ENCODE results near the gene RHD.
"Not testable (repeated sequence)": the region's sequence is repeated elsewhere in the genome, so short reads cannot be mapped to it uniquely, and the experiment has no call there.

The RHD gene

GRCh38 chr1:25272238-25272637 is at the start of gene RHD:
RHD (plus strand) TSS chr1:25272509; CDS start chr1:25272548, 39 bp downstream.
- DNase-seq (ENCODE audit: low spot score): not testable (repeated sequence)

DNA sequence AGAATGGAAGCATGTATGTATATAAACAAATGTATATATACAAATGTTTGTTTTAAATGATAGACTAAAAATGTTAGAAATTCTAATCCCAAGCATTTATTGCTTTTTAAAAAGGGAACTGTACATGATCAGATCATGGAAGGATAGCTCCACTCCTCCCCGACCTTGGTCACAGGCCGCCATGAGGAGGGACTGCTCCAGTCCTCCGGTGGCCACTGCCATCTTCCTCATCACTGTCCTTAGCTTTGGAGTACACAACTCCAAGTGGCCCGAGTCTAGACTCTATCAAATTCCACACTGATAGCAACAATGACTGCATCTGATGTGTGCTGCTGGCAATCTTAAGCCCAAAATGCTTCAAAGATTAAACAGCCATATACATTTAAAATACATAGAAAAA is 49.7 kb upstream of the RHD start:
- no peak for DNase-seq (ENCODE audit: low spot score)

- no peak for DNase-seq (ENCODE audit: low spot score)
Observed at GRCh38 chr1:25223471-25223870, 48.8 kb upstream of the RHD start.

- peak; percentile 92 for DNase-seq (ENCODE audit: low spot score)
Observed at GRCh38 chr1:25232027-25232865, 40.1 kb upstream of the RHD start, which contains the start of gene SYF2. SYF2 (minus strand) TSS chr1:25232502; CDS start chr1:25232467, 35 bp downstream.

GRCh38 chr1:25232866-25233784 is 39.2 kb upstream of the RHD start:
- peak; percentile 96 for DNase-seq (ENCODE audit: low spot score)

DNA sequence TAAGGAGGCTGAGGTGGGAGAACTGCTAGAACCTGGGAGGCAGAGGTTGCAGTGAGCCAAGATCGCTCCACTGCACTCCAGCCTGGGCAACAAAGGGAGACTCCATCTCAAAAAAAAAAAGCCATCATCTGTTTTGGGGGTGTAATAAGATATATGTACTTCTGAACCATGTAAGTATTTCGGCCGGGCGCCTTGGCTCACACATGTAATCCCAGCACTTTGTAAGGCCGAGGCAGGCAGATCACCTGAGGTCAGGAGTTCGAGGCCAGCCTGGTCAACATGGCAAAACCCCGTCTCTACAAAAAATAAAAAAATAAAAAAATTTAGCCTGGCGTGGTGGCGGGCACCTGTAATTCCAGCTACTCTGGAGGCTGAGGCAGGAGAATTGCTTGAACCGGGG is 36.9 kb upstream of the RHD start:
- not testable (repeated sequence) for DNase-seq (ENCODE audit: low spot score)

DNA sequence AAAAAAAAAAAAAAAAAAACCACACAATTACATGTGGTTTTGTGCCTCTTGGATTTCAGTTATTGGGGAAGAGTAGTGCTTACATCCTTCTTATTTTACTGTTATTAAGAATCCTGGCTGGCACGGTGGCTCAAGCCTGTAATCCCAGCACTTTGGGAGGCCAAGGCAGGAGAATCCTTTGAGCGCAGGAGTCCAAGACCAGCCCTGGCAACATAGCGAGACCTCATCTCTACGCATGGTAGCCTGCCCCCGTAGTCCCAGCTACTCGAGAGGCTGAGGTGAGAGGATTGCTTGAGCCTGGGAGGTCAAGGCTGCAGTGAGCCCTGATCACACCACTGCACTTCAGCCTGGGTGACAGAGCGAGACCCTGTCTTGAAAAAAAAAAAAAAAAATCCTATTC is 36.0 kb upstream of the RHD start:
- DNase-seq (ENCODE audit: low spot score): not testable (repeated sequence)

DNA sequence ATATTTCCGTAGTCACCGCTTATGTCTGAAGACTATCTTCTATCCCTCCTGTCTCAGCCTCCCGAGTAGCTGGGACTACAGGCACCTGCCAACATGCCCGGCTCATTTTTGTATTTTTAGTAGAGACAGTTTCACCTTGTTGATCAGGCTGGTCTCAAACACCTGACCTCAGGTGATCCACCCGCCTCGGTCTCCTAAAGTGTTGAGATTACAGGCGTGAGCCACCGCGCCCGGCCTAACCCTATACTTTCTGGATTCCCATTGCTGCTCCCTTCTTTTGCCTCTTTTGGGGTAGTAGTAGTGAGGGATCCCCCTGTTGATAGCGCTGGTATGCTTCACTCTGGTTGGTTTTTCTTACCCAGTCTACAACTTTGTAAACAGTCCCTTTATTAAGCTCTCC is 34.3 kb upstream of the RHD start:
- no peak for DNase-seq (ENCODE audit: low spot score)

DNA sequence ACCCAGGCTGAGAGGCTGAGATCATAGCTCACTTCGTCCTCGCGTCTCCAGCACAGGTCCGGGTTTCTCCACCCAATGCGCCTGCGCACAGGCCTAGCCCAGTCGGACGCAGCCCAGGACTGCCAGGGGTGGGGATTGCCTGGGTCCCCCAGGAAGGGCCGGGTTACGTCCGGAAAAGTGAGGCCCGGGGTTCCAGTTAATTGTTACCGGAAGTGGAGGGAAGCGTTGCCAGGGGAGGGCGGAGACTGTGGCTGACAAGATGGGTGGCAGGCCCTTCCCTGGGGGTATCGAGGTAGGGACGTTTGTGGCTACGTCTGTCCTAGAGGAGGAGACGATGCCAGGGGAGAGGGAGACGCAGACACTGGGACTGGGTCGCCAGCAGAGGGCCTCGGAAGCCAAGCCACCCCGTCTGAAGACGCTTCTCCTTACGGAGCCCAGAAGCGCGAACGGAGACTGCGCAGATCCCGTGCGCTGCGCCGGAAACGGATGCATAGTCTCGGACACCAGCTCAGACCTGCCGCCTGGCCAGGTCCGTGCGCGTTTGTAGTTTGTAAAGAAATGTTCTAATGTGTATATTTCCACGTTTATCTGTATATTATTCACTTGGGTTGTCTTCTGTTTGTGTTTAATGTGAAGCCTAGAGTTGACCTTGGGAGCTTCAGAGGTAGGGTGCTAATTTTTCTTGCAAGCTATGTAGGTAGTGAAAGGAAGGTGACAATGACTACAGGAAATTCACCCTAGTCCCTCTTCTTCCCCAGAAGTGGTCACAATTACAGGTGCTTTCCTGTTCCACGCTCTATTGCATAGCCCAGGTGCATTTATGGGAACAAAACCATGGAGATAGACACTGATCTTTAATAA is 32.4 kb upstream of the RHD start:
- DNase-seq (ENCODE audit: low spot score): peak; percentile 96

DNA sequence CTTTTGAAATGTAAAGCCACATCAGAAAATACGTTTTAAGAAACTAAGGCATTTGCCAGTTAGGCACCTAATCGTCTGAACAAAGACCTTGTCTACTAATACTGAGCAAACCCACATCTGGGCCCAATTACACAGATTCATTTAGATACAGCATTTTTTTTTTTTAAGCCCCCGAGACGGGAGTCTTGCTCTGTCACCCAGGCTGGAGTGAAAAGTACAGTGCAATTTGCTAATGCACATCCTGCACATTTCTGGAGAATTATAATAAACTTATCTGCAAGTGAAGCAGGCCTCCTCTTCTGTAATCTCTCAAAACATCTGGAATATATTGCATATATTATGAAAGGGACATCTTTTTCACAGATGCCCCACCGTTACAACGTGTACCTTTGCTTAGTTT is 28.4 kb upstream of the RHD start:
- DNase-seq (ENCODE audit: low spot score): no peak

DNA sequence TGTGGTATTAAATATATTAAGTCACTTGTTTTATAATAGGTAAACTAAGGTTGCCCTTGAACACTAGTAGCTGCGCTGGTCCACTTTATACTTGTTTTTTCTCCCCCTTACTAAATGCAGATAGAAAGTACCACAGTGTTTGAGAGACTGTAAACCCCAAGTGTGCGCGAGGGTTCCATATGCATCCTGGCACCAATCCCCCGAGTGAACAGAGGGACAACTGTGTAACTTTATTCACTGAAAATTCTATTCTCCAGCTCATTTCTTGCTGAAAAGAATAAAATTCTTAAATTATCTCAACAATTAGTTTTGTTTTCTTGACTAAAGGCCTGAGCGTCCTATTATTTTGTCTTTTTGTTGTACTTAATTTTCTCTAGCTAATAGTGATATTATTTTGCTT is 26.9 kb upstream of the RHD start:
- DNase-seq (ENCODE audit: low spot score): no peak

GRCh38 chr1:25245809-25246599 is 26.3 kb upstream of the RHD start:
- peak; percentile 68 for DNase-seq (ENCODE audit: low spot score)

GRCh38 chr1:25246600-25247023 is 25.7 kb upstream of the RHD start:
- DNase-seq (ENCODE audit: low spot score): peak; percentile 76

DNA sequence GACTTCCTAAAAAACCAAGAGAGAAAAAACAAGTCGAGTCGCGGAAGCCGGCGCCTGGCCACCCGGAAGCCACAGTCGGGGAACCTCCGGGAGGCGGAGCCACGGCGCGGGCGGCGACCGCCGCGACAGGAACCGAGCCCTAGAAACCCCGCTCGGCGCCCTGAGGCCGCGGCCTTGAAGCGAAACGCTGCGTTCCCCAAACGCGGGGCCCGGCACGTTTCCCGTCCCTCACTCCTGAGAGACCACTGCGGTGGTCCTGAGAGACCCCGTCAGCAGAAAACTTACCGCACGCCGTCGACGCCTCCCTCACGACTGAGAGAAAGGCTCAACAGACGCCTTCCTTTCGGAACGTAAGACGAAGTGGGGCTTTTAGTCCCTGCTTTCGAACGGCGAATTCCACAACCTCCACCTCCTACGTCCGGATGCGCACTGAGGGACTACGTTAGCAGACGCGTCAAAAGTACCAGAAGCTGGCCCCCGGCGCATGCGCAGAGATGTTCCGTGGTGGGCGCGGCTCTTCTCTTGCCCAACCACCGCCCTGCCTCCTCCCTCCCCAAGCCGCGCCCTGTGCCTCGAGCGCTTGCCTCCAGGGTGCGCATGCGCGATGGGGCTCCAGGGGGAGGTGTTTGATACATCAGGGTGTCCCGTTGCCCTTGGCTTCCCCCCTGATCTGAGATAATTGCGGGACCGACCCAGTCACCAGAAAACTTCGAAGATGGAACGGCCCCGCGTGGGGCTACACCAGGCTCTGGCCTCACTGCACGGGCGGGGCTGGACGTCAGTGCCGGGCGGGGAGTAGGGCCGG is 25.1 kb upstream of the RHD start, which contains the start of gene RSRP1:
TSS of gene RSRP1 (minus strand) at position 431 of the 805 bp plus-strand sequence. CDS start 491 bp downstream, outside the sequence.
- DNase-seq (ENCODE audit: low spot score): peak; percentile 100

DNA sequence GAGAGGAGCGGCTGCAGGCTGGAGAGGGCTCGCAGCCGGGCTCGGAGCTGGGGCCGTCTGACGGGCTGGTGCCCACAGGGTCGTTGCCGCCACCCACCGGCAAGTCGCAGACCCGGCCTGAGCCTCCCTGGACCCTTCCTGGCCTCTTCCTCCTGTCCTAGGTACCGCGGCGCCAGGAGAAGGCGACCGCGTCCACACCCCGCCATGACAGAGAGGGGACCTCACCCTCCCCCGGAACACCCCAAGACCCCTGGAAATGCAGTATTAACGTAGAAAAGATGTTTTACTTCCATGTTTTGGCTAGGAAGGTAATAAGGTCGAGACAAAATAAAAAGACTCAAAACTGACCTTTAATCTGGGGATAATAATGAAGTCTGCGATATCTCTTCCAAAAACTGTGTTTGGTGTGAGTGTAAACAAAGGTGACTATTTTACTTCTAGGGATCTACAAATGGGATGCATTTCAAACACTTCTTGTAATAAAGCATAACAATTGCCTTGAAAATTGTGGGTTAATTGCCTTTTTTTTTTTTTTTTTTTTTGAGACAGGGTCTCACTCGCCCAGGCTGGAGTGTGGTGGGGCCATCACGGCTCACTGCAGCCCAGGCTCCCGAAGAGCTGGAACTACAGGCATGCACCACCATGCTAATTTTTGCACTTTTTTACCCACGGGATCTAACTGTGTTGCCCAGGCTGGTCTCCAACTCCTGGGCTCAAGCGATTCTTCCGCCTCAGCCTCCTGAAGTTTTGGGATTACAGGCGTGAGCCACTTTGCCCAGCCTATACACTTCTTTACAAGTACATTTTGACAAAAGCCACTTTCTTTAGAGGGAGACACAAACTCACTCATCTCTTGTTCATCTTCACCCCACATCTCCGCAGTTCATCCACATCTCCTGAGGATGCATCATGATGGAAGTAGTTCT is 24.2 kb upstream of the RHD start:
- no peak for DNase-seq (ENCODE audit: low spot score)

DNA sequence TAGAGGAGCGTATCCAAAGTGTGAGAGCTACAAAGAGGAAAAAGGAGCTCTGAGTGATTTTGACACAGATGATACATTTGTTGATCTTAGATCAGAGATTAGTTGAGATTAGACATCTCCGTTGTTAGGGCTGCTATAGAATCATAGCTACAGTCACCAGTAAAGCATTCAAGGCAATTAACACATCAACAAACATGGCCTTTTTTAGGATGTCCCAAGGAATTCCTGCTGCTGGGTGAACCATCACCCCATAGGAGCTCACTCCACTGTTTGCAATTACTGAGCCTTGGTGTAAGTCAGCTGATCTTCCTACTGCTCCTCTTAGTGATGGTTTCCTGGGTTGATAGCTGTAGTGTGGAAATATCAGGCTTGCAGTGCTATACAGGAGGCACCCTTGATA is 18.4 kb upstream of the RHD start:
- no peak for DNase-seq (ENCODE audit: low spot score)

DNA sequence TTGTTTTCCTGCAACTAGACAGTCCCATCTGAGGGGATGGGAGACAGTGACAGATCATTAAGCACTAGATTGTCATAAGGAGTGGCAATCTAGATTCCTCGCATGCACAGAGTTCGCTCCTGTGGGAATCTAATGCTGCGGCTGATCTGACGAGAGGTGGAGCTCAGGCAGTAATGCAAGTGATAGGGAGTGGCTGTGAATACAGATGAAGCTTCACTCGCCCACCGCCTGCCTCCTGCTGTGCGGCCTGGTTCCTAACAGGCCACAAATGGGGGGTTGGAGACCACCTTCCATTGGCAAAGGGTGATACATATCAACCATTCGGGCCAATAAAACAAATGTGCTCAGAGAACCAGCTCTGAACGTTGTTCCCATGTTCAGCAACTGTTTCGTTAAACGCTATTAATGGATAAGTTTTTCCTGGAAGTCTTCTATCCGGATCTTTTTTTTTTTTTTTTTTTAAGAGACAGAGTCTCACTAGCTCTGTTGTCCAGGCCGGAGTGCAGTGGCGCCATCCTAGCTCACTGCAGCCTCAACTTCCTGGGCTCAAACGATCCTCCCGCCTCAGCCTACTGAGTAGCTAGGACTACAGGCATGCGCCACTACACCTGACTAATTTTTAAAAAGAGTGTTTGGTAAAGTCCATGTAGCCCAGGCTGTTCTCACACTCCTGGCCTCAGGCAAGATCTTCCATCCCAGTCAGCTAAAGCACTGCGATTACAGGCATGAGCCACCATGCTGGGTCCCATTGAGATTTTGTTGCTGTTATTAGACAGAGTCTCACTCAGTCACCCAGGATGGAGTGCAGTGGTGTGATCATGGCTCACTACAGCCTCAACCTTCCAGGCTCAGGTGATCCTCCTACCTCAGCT is 16.4 kb upstream of the RHD start:
- DNase-seq (ENCODE audit: low spot score): no peak

GRCh38 chr1:25256578-25256965 is 15.7 kb upstream of the RHD start:
- peak; percentile 20 for DNase-seq (ENCODE audit: low spot score)
